Stimulated activated CD8-positive, alpha-beta memory T cell treated with anti-CD3 and anti-CD28 coated beads, Interleukin-7, amount 100 ng/mL, for 48 hours (primary cell): Measurements from ENCODE around the gene SYNM.
"Not testable (repeated sequence)": the region's sequence is repeated elsewhere in the genome, so short reads cannot be mapped to it uniquely, and the experiment has no call there.

Experiments
- DNase-seq, 2 donors: peaks; one replicate each; pipeline ENCODE4 v3.0.0-alpha.2; 2020; ENCODE audit warnings: low read depth in 1 of 2; ENCODE audit errors: extremely low read depth in 1 of 2

Gene SYNM

DNA sequence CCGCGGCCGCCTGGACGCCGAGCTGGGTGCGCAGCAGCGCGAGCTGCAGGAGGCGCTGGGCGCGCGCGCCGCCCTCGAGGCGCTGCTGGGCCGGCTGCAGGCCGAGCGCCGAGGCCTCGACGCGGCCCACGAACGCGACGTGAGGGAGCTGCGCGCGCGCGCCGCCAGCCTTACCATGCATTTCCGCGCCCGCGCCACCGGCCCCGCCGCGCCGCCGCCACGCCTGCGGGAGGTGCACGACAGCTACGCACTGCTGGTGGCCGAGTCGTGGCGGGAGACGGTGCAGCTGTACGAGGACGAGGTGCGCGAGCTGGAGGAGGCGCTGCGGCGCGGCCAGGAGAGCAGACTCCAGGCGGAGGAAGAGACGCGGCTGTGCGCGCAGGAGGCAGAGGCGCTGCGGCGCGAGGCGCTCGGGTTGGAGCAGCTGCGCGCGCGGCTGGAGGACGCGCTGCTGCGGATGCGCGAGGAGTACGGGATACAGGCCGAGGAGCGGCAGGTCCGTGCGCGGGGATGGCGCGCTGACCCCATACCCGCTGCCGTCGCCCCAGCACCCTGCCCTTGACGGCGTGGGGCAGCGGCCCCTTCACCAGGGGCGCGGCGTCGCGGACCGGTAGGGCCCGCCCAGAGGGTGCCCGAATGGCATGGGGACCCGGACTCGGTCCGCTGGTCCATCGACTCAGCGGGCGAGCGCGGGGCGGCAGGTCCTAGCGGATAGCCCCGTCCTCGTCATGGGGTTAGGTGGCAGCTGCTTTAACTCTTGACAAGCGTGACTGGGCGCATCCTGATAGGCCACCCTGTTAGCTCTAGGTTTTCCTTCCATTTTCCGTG lies 848 bp downstream of the SYNM start:
- no peak for DNase-seq

DNA sequence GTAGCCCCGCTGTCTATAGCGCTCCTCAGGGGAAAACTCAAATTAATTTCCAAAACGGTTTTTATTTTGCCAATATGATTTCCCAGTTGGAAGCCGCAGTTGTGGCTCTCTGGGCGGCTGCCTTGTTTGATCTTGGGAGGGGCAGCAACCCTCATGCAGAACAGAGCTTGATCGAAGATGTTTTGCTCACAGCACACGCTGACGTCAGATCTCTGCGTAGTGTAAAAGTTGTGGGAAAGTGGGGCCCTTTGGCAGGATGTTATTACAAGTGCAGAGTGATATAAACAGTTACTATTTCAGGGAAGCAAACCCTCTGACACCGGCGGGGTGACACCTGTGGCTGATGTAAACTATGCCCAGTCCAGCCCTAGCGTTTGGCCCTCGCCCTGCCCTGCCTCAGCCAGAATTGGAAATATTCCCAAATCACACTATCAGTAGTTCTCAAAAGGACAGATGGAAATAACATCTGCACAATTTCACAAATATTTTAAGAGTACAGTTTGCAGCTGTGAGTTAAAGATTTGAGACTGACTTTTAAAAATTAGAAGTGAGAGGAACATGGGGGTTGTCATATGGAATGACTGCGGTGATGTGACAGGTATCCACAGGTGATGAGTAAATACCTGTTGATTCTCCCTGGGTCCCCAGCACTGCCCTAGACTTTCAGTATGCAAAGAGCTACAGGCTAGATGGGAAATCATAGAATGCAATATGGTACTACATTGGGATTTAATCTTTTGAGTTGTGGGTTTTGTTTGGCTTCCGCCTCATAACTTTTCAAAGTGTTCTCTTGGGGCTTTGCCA lies 1.7 kb downstream of the SYNM start:
- no peak for DNase-seq

DNA sequence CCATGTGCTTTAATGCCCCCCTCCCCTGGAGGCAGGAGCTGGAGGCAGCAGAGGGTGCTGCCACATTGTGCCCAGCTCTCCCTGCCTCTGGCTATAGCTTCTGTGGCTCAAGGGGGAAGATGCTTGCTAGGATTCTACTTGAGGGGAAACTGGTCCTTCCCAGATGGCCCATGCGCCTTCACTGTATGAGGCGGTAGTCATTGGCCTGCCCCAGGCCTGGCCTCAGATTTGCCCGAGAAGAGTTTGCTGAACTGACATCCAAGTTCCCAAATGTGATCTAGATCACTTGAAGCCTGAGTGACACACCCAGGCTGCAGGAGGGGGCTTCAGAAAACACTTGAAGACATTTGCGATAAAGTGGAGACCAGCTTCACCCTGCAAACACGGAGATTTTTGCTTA lies 4.1 kb downstream of the SYNM start:
- DNase-seq, result no peak

DNA sequence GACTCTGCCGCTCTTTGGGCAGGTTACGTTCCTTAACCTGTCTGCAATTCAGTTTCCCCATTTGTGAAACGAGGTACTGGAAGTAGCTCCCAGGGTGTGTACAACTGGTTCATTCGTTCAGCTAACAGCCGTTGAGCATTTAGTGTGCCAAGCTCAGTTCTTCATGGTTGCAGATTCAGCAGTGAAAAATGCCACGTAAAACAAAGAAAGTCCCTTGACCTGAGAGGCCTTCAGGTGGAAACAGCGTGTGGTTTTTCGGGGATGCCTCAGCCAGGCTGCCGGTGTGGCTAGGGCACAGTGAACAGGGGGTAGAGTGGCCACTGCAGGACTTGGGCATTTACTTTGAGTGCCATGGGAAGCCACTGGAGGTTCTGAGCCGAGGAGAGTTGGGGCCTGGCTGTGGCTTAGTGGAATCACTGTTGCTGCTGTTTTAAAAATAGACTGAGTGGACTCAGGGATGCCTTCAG lies 4.7 kb downstream of the SYNM start:
- DNase-seq, result no peak

DNA sequence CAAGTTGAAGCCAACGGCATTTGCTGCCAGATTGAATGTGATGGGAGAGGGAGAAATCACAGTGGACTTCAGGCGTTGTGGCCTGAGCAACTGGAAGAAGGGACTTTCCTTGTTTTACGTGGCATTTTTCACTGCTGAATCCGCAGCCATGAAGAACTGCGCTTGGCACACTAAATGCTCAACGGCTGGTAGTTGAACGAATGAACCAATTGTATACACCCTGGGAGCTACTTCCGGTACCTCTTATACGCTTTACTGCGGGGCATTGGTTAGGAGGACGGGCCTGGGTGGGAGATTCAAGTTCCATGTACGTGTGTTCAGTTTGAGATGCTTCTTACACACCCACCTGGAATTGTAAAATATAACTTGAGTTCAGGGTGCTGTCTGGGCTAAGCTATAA lies 5.2 kb downstream of the SYNM start:
- no peak for DNase-seq

DNA sequence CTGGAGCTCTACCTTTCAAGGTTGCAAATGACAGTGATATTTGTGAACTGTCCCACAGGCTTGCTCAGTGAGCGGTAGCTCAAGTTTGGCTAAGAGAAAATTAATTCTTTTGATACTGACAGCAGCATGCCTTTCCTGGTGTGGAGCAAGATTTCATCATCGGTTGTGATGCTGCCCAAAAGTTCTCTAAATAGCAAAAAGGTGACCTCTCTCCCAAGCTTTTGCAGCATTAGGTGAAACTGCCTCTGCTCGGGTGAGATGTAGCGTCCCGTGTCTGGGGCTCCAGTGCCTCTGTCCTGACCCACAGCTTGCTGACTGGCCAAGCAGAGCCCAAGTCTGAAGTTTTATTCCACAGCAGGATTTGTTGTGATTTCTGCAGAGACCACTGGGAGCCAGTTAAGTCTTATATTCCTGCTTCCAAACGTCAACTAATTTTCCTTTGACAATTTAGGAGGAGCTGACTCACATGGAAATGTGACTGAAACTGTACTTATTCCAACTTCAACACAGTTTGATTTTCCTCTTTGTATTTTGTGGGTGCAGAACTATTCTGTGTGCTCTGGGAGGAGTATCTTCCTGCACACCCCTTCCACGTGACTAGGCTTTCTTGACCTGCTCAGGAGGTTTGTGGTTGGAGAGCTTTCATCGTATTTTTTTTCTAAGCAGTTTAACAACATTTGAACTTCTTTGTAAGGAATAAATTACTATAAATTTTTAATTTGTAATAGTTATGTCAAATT lies 5.9 kb downstream of the SYNM start:
- DNase-seq, result no peak

DNA sequence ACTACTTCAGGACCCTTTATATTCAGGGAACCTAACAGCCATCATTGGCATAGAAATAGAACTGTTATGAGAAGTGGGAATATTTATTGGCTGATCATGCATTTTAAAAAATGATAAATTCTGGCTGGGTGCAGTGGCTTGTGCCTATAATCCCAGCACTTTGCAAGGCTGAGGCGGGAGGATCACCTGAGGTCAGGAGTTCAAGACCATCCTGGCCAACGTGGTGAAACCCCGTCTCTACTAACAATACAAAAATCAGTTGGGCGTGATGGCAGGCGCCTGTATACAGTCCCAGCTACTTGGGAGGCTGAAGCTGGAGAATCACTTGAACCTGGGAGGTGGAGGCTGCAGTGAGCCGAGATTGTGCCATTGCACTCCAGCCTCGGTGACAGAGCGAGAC lies 6.8 kb downstream of the SYNM start:
- DNase-seq, result not testable (repeated sequence)

DNA sequence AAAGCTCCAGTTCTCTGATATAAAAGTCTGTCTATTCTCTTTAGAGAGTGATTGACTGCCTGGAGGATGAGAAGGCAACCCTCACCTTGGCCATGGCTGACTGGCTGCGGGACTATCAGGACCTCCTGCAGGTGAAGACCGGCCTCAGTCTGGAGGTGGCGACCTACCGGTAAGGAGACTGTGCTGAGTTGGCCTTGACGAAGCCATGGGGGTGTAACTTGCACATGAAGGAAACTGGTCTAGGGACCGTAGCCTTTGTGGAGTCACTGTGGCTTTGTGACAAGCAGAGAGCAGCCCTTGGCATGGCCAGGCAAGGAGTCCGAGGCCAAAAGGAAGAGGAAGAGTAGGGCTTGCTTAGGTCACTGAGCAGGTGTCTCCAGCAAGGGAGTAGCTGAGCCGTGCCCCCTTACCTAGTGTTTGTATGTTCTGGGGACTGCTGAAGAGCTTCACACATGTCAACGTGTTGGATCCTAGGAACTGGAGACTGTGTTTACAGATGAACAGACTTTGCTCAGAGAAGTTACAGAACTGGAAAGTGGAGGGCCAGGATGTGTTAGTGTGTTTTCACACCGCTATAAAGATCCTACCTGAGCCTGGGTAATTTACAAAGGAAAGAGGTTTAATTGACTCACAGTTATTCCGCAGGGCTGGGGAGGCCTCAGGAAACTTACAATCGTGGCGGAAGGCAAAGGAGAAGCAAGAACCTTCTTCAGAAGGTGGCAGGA lies 8.8 kb downstream of the SYNM start:
- DNase-seq, result no peak

DNA sequence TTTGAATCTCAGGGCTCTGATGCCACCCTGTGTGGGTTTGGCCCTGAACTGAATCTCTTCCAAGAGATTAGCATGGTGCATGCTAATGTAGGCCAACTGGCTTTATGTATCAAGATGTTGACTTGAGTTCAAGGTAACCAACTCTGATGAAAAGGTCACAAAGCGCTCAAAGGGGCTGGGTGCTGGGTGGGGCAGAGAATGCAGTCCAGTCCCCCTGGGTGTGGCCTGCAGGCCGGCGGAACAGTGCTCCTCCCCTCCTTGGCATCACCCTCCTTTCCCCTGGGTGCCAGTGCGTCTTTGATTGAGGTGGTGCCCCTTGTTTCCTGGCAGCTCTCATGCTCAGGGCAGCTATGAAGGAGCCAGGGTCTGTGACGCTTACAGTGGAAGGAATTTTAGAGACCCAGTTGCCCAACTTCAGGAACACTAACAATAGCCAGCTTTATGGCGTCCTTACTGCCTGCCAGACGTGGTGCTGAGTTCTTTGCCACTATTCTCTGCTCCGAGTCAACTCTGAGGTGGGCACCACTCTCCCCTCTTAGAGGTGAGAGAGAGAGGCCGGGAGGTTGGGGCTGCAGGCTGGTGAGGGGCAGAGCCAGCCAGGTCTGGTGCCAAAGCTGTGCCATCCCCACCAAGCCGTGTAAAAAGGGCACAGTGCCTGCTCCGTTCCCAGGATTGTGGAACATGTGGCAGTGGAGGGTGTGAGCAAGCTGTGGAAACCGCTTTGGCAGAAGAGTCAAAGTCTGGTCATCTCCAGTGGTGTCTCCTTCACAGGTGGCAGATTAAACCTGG lies 9.8 kb downstream of the SYNM start:
- DNase-seq, result no peak

DNA sequence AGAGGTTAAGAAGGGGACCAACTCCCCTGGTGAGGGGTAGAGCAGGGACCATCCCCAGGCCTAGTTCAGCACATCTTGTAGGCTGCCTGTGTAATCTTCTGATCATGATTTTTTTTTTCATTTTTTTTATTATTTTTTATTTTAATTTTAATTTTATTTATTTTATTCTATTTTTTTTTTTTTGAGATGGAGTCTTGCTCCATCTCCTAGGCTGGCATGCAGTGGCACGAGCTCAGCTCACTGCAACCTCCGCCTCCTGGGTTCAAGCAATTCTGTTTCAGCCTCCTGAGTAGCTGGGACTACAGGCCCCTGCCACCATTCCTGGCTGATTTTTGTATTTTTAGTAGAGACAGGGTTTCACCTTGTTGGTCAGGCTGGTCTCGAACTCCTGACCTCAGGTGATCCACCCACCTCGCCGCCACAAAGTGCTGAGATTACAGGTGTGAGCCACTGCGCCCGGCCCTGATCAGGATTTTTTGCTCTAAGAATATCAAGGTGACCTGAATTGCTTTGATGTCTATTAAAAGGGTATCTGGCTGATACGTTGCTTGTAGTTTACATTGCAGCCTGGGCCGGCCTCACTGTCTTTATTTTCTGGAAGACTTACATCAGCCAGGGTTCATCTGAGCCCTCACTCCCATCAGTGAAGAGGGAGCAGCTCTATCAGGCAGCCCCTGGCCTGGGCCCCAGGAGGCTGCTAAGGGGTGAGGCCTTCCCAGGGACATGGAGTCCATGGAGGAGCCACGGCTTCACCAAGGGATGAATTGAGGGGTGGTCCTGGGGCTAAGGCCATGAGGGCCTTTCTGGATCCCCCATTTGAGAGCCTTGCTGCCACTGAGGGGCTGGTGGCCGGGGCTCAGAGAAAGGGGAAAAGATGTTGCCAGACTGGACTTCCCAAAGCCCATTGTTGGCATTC lies 10.7 kb downstream of the SYNM start:
- DNase-seq, result no peak

DNA sequence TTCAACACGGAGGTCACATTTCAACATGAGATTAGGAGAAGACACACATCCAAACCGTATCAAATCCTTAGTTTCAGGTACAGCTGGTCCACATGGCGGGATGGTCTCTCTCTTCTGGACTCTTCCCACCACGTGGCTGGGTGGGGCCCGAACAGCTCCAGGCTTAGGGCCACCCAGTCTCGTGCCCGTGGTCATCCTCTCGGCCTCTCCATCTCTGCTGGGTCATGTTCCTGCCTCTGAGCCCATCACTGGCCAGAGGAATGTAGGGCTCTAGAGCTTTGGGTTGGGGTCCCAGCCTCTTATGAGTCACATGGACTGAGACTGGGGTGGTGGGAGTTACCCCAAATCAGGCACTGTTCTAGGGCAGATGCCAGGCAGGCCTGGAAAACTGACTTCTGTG lies 12.2 kb downstream of the SYNM start:
- DNase-seq, result no peak

DNA sequence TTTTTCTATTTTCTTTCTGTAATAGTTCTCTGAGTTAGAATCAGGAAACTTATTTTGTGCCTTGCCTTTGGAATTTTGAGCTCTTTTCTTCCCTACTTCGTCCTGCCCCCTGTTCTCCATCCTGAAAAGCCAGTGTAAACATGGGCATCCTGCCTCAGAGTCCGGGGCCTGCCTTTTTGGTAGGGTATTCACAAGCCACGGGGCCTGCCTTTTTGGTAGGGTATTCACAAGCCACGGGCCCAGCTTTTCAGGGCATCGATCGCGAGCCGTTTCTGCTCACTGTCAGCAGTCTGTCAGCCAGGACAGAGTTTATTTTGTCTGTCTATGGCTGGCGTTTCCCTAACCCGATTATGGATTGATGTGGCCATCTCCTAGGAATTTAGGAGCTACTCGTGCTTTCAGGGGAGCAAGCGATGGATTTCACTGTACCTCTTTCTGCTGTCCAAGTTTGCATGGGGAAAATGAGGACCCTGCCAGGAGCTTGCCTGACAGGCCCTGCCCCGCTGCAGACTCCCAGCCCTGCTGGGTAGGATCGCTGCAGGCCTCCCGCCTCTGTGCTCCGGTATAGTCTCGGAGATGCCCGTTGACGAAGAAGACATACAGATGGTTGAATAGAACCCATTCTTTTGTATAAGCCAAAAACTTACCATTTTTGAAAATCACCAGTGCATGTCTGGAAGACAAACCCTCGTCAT lies 12.8 kb downstream of the SYNM start:
- DNase-seq, result no peak

DNA sequence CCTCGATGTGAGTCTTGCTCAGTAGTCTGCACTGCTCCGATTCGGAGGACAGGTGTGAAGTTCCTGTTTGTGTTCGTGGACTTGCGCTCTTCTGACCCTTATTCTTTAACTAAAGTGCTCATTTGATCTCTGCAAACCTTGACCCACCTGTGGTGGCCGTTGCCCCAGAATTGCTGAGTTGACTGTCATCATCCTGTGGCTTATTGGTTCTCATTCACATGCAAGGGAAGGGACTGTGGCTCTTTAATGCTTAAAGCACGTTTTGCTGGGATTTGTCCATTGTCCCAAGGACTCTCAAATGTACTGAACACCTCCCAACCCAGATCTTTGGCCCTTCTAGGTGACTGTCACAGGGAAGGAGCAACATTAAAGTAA lies 13.4 kb downstream of the SYNM start:
- DNase-seq, result no peak

DNA sequence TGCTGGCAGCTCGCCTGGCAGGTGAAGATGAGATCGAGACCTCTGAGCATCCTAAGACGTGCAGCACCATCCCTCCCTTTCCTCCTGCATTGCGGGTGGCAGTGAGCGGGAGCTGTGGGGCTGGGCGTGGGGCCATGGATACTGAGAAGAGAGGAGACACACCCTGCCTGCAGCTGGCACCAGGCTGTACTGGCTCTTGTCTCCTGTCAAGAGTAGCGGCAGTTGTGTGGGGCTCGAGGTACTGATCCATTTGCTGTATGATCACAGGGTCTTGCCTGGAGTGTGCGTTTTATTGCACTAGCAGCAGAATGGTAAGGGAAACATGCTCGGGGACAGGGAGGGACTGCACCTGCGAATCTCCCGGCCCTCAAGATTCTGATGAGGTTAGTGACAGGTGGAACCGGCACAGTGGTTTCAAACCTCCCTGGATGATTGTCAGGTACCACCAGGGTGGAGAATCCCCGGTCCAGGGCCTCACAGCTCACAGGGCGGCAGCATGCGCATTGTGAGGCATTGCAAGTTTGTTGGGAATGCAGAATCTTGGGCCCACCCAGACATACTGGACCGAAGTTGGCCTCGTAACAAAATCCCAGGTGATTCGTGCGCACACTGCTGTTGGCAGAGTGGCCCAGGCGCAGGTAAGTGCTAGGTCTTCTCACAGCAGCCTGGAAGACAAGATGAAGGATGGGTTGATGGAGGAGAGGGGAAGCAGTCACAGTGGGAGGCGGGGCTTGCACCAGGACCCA lies 14.1 kb downstream of the SYNM start:
- no peak for DNase-seq

DNA sequence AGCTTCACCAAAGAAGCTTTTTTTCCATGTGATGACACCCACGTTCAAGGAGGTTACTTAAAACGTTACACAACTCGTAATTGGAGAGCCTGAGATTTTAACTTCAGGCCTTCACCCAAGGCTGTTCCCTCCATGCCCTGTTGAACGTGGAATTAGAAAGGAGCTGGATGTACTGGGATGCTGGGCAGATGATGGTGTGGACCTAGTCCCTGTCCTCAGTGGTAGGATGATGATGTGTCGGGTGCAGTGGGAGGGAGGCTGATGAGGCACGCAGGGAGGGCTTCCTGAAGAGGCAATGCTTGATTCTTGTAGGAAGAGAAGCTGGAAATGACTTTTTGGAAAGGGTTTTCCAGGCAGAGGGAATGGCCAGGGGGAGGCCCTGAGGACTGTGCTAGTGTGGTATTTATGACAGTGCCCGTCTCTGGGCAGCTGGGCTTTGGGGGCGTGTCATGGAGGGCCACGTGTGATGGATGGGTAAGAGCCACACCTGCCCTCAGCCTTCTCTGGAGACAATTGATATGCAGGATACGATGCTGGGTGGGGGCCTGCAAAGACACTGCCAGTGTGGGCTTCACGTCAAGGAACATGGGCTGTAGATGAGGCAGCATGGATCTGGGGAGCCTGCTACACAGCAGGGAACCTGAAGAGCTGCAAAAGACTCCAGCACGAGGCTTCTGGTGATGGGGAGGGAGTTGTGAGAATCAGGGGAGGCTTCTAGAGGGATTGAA lies 15.3 kb downstream of the SYNM start:
- DNase-seq, result no peak

DNA sequence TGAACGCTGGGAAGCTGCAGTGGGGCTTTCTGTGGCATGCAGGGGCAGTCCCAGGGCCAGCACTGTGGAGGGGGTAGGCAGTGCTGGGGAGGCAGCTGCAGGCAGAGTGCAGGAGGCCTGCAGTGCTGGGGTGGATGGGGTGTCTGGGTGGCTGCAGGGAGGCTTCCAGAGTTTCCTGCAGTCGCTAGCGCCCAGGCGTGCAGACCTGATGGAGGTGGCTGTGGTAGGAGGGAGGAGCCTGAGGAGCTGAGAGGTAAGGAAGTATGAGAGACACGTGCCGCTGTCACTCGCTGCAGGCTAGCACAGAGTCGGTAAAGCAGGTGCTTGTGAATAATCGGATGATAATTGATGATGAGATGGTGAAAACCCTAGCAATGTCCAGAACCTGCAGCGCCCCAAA lies 16.3 kb downstream of the SYNM start:
- DNase-seq, result no peak
